ENCODE measurements around the gene HS3ST1. TPM values are rescaled to one million over a fixed set of nuclear protein-coding genes. Genes with fewer than 3 reads are reported as not detected.
"Not testable (repeated sequence)": the region's sequence is repeated elsewhere in the genome, so short reads cannot be mapped to it uniquely, and the experiment has no call there.

HS3ST1 gene
- total RNA-seq, 2 donors from 2014 or later: 0.05 to 0.19 TPM

- H3K9me3 Mint-ChIP-seq: no peaks in the 10 kb centered on the region
- no peak overlapping the region for H3K4me3 Mint-ChIP-seq
- H3K27ac Mint-ChIP-seq: no peak overlapping the region
- H3K27me3 Mint-ChIP-seq: no peaks in the 10 kb centered on the region
- no peaks in the 10 kb centered on the region for H3K36me3 Mint-ChIP-seq (ENCODE audit: low read depth)
- no peaks in the 10 kb centered on the region for H3K4me1 Mint-ChIP-seq
- ATAC-seq (replicated peaks): no peak
Measured at GRCh38 chr4:11402192-11402591, 26.5 kb downstream of the HS3ST1 start.

- Mint-ChIP-seq H3K9me3 (no peaks in the 10 kb centered on the region), H3K27me3 (no peaks in the 10 kb centered on the region)
Measured at GRCh38 chr4:11399461-11399971, 29.2 kb downstream of the HS3ST1 start.

GRCh38 chr4:11397819-11398610 is 30.7 kb downstream of the HS3ST1 start:
- Mint-ChIP-seq H3K36me3 (ENCODE audit: low read depth) (no peaks in the 10 kb centered on the region), H3K27me3 (no peaks in the 10 kb centered on the region), H3K9me3 (no peaks in the 10 kb centered on the region), H3K4me3 (no peak overlapping the region), H3K4me1 (no peaks in the 10 kb centered on the region), H3K27ac (no peak overlapping the region)
- ATAC-seq (replicated peaks): no peak

More at GRCh38 chr4:11399461-11399971, 29.2 kb downstream of the HS3ST1 start:
- H3K4me3 Mint-ChIP-seq: no peak overlapping the region
- no peaks in the 10 kb centered on the region for H3K4me1 Mint-ChIP-seq
- no peaks in the 10 kb centered on the region for H3K36me3 Mint-ChIP-seq (ENCODE audit: low read depth)
- H3K27ac Mint-ChIP-seq: no peak overlapping the region
- ATAC-seq (replicated peaks): no peak

GRCh38 chr4:11397146-11397545 is 31.5 kb downstream of the HS3ST1 start:
- ATAC-seq (replicated peaks): no peak
- H3K36me3 Mint-ChIP-seq (ENCODE audit: low read depth): no peaks in the 10 kb centered on the region
- no peaks in the 10 kb centered on the region for H3K27me3 Mint-ChIP-seq
- H3K27ac Mint-ChIP-seq: no peak overlapping the region
- no peaks in the 10 kb centered on the region for H3K9me3 Mint-ChIP-seq
- no peak overlapping the region for H3K4me3 Mint-ChIP-seq
- no peaks in the 10 kb centered on the region for H3K4me1 Mint-ChIP-seq

GRCh38 chr4:11393551-11393950 is 35.1 kb downstream of the HS3ST1 start:
- H3K36me3 Mint-ChIP-seq (ENCODE audit: low read depth): no peaks in the 10 kb centered on the region
- H3K27ac Mint-ChIP-seq: no peak overlapping the region
- no peaks in the 10 kb centered on the region for H3K4me1 Mint-ChIP-seq
- H3K4me3 Mint-ChIP-seq: no peak overlapping the region
- no peaks in the 10 kb centered on the region for H3K9me3 Mint-ChIP-seq
- ATAC-seq (replicated peaks): no peak
- H3K27me3 Mint-ChIP-seq: no peaks in the 10 kb centered on the region

- not testable (repeated sequence) for H3K36me3 Mint-ChIP-seq (ENCODE audit: low read depth); ATAC-seq (replicated peaks); H3K27ac Mint-ChIP-seq; H3K4me3 Mint-ChIP-seq; H3K4me1 Mint-ChIP-seq; H3K9me3 Mint-ChIP-seq
- H3K27me3 Mint-ChIP-seq: peaks cover 12% of the 10 kb centered on the region
Measured at GRCh38 chr4:11384072-11384471, 44.6 kb downstream of the HS3ST1 start.

- no peaks in the 10 kb centered on the region for H3K36me3 Mint-ChIP-seq (ENCODE audit: low read depth)
- H3K27ac Mint-ChIP-seq: no peak overlapping the region
- no peak overlapping the region for H3K4me3 Mint-ChIP-seq
- no peaks in the 10 kb centered on the region for H3K9me3 Mint-ChIP-seq
- no peak for ATAC-seq (replicated peaks)
- no peaks in the 10 kb centered on the region for H3K4me1 Mint-ChIP-seq
- no peaks in the 10 kb centered on the region for H3K27me3 Mint-ChIP-seq
Measured at GRCh38 chr4:11376571-11376970, 52.1 kb downstream of the HS3ST1 start.

GRCh38 chr4:11376146-11376545 is 52.5 kb downstream of the HS3ST1 start:
- ATAC-seq (replicated peaks): no peak
- H3K36me3 Mint-ChIP-seq (ENCODE audit: low read depth): no peaks in the 10 kb centered on the region
- H3K27ac Mint-ChIP-seq: no peak overlapping the region
- H3K4me1 Mint-ChIP-seq: no peaks in the 10 kb centered on the region
- H3K4me3 Mint-ChIP-seq: no peak overlapping the region
- H3K9me3 Mint-ChIP-seq: no peaks in the 10 kb centered on the region
- no peaks in the 10 kb centered on the region for H3K27me3 Mint-ChIP-seq

GRCh38 chr4:11368701-11369115 is 60.0 kb downstream of the HS3ST1 start:
- Mint-ChIP-seq H3K4me3 (no peak overlapping the region), H3K27ac (no peak overlapping the region), H3K9me3 (no peaks in the 10 kb centered on the region), H3K36me3 (ENCODE audit: low read depth) (no peaks in the 10 kb centered on the region), H3K4me1 (no peaks in the 10 kb centered on the region), H3K27me3 (peaks cover 15% of the 10 kb centered on the region)
- ATAC-seq (replicated peaks): peak; percentile 35

- Mint-ChIP-seq H3K27me3 (peaks cover 17% of the 10 kb centered on the region), H3K9me3 (no peaks in the 10 kb centered on the region), H3K36me3 (ENCODE audit: low read depth) (no peaks in the 10 kb centered on the region), H3K27ac (no peak overlapping the region), H3K4me1 (no peaks in the 10 kb centered on the region), H3K4me3 (no peak overlapping the region)
- no peak for ATAC-seq (replicated peaks)
Measured at GRCh38 chr4:11367371-11367770, 61.3 kb downstream of the HS3ST1 start.

GRCh38 chr4:11366859-11367258 is 61.8 kb downstream of the HS3ST1 start:
- Mint-ChIP-seq H3K4me3 (no peak overlapping the region), H3K36me3 (ENCODE audit: low read depth) (no peaks in the 10 kb centered on the region), H3K4me1 (no peaks in the 10 kb centered on the region), H3K27me3 (peaks cover 17% of the 10 kb centered on the region), H3K27ac (no peak overlapping the region), H3K9me3 (no peaks in the 10 kb centered on the region)
- no peak for ATAC-seq (replicated peaks)

- Mint-ChIP-seq H3K27me3 (peaks cover 19% of the 10 kb centered on the region), H3K4me3 (no peak overlapping the region), H3K36me3 (ENCODE audit: low read depth) (no peaks in the 10 kb centered on the region), H3K4me1 (no peaks in the 10 kb centered on the region), H3K27ac (no peak overlapping the region), H3K9me3 (no peaks in the 10 kb centered on the region)
- no peak for ATAC-seq (replicated peaks)
Measured at GRCh38 chr4:11365039-11365438, 63.7 kb downstream of the HS3ST1 start.

- no peak overlapping the region for H3K4me3 Mint-ChIP-seq
- no peaks in the 10 kb centered on the region for H3K36me3 Mint-ChIP-seq (ENCODE audit: low read depth)
- peaks cover 8% of the 10 kb centered on the region for H3K27me3 Mint-ChIP-seq
- no peak for ATAC-seq (replicated peaks)
- H3K27ac Mint-ChIP-seq: no peak overlapping the region
- H3K9me3 Mint-ChIP-seq: peaks cover 3% of the 10 kb centered on the region
- H3K4me1 Mint-ChIP-seq: no peaks in the 10 kb centered on the region
Measured at GRCh38 chr4:11359591-11359990, 69.1 kb downstream of the HS3ST1 start.

- no peak for ATAC-seq (replicated peaks)
- H3K36me3 Mint-ChIP-seq (ENCODE audit: low read depth): no peaks in the 10 kb centered on the region
- H3K4me3 Mint-ChIP-seq: no peak overlapping the region
- peaks cover 3% of the 10 kb centered on the region for H3K9me3 Mint-ChIP-seq
- H3K4me1 Mint-ChIP-seq: no peaks in the 10 kb centered on the region
- H3K27me3 Mint-ChIP-seq: no peaks in the 10 kb centered on the region
- no peak overlapping the region for H3K27ac Mint-ChIP-seq
Measured at GRCh38 chr4:11355226-11355625, 73.5 kb downstream of the HS3ST1 start.

- H3K4me1 Mint-ChIP-seq: no peaks in the 10 kb centered on the region
- H3K9me3 Mint-ChIP-seq: peaks cover 3% of the 10 kb centered on the region
- ATAC-seq (replicated peaks): no peak
- no peaks in the 10 kb centered on the region for H3K36me3 Mint-ChIP-seq (ENCODE audit: low read depth)
- no peak overlapping the region for H3K27ac Mint-ChIP-seq
- H3K4me3 Mint-ChIP-seq: no peak overlapping the region
- peaks cover under 1% of the 10 kb centered on the region for H3K27me3 Mint-ChIP-seq
Measured at GRCh38 chr4:11354531-11354930, 74.2 kb downstream of the HS3ST1 start.

All from activated T-helper 17 cell treated with anti-CD3 and anti-CD28 coated beads, Interleukin-2, amount 50 U/mL, for 72 hours (primary cell).